Measurements from ENCODE around the gene CACNA1C.

GRCh38 chr12:2238111-2238510 lies 185.3 kb downstream of the CACNA1C start:
- TF ChIP-seq CTCF (IDR thresholded peaks at IDR 0.05), result no peak
- TF ChIP-seq POLR2A (IDR thresholded peaks at IDR 0.05), result no peak
- no peak for TF ChIP-seq EP300 (IDR thresholded peaks at IDR 0.05)
